ENCODE results near the gene ATOX1.

DNA sequence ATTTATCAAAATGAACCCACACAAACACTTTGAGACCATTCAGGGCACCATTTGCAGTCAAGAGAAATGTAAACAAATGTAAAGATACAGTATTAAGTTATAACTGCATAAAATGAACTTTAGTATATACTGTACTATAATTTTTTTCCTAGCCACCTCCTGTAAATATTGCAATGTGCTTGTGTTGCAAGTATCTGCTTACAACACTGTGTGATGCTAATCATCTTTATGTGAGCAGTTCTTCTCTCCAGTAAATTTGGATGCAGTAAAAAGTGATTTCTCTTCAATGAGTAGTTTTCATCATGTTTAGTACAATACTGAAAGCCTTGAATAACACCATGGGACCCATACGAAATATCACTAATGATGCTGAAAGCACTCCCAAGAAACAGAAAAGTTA lies 22.8 kb upstream of the ATOX1 start:
- TF ChIP-seq, protein P1, sequence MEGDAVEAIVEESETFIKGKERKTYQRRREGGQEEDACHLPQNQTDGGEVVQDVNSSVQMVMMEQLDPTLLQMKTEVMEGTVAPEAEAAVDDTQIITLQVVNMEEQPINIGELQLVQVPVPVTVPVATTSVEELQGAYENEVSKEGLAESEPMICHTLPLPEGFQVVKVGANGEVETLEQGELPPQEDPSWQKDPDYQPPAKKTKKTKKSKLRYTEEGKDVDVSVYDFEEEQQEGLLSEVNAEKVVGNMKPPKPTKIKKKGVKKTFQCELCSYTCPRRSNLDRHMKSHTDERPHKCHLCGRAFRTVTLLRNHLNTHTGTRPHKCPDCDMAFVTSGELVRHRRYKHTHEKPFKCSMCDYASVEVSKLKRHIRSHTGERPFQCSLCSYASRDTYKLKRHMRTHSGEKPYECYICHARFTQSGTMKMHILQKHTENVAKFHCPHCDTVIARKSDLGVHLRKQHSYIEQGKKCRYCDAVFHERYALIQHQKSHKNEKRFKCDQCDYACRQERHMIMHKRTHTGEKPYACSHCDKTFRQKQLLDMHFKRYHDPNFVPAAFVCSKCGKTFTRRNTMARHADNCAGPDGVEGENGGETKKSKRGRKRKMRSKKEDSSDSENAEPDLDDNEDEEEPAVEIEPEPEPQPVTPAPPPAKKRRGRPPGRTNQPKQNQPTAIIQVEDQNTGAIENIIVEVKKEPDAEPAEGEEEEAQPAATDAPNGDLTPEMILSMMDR (conservative IDR thresholded peaks at IDR 0.05; ENCODE audit: low read length), result no peak
- no peak for TF ChIP-seq EZH2phosphoT487 (IDR thresholded peaks at IDR 0.05; ENCODE audit: borderline replicate concordance, low read depth, low read length)

Data from OCI-LY7 (cell line).